HUES6 (cell line): ENCODE measurements around the gene TAF8.

Source experiments
- H3K27ac ChIP-seq: 2 replicates; pipeline ENCODE4 v1.7.0; 2013; ENCODE audit warnings: low read depth, mild to moderate bottlenecking, low read length, inconsistent platforms
- H3K27me3 ChIP-seq: 2 replicates; pipeline ENCODE4 v1.6.1; 2013; ENCODE audit warnings: low read length; ENCODE audit not compliant: control insufficient read depth, insufficient read depth
- H3K36me3 ChIP-seq: 2 replicates; pipeline ENCODE4 v1.6.1; 2013; ENCODE audit warnings: low read length; ENCODE audit not compliant: control insufficient read depth, insufficient read depth
- H3K4me1 ChIP-seq: 2 replicates; pipeline ENCODE4 v1.6.1; 2013; ENCODE audit warnings: low read length; ENCODE audit not compliant: control insufficient read depth, insufficient read depth
- H3K4me3 ChIP-seq: 2 replicates; pipeline ENCODE4 v1.5.1; 2013; ENCODE audit warnings: low read depth, low read length
- H3K9ac ChIP-seq: one replicate; pipeline ENCODE4 v1.6.1; 2013; ENCODE audit warnings: mild to moderate bottlenecking, low read length
- H3K9me3 ChIP-seq: 2 replicates; pipeline ENCODE4 v1.6.1; 2013; ENCODE audit warnings: low read depth, low read length; ENCODE audit not compliant: control insufficient read depth, insufficient read depth

TAF8 gene

GRCh38 chr6:42135161-42135560 is 84.8 kb downstream of the TAF8 start:
- Histone ChIP-seq H3K9me3 (no peaks in the 10 kb centered on the region), H3K4me1 (peaks cover 59% of the 10 kb centered on the region), H3K9ac (no peak overlapping the region)

GRCh38 chr6:42135722-42136121 is 85.4 kb downstream of the TAF8 start:
- Histone ChIP-seq H3K27me3 (no peaks in the 10 kb centered on the region), H3K9me3 (no peaks in the 10 kb centered on the region), H3K27ac (no peak overlapping the region), H3K4me3 (no peak overlapping the region), H3K9ac (no peak overlapping the region), H3K4me1 (peaks cover 63% of the 10 kb centered on the region), H3K36me3 (peaks cover 23% of the 10 kb centered on the region)

More at GRCh38 chr6:42135161-42135560, 84.8 kb downstream of the TAF8 start:
- H3K36me3 ChIP-seq: peaks cover 26% of the 10 kb centered on the region
- no peak overlapping the region for H3K27ac ChIP-seq
- no peak overlapping the region for H3K4me3 ChIP-seq
- H3K27me3 ChIP-seq: no peaks in the 10 kb centered on the region

DNA sequence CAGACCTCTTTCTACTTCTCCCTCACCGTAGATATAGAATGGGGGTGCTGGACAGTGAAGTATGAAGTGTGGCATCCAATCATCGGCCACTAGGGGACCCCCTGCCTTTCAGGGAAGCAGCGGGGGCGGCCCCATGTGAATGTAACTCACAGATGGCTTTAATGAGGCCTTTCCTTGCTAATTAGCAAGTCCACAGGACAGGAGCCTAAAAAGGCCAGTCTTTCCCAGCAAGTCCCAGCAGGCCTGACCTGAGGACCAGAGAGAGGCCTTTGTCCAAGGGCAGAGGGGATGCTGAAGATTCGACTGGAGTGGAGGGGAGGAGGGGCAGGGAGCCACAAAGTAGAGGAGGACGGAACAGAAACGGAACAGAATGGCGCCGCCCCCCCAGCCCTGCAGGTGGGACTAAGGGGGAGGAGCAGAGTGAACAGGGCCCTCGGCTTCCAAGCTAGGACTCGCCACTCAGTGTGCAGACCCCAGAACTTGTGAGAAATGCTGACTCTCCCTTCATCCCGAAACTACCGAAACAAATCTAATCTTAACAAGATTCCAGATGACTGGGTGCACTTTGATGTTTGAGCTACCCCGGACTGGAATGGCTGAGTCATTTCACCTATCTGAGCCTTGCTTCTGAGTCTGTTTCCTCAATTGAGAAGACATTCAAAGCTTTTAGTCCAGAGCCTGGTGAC is 86.3 kb downstream of the TAF8 start:
- Histone ChIP-seq H3K4me3 (peak overlapping the region; percentile 29; the same call in 1 of the 2 replicates), H3K9me3 (no peaks in the 10 kb centered on the region), H3K27me3 (no peaks in the 10 kb centered on the region), H3K9ac (peak overlapping the region; percentile 79), H3K4me1 (peaks cover 73% of the 10 kb centered on the region), H3K36me3 (peaks cover 18% of the 10 kb centered on the region), H3K27ac (peak overlapping the region; percentile 93)
